K562 (cell line): ENCODE results near the gene OMA1. TPM values are rescaled to one million over a fixed set of nuclear protein-coding genes. Genes with fewer than 3 reads are reported as not detected.

Experiments
- ATAC-seq: fragments of 200-7000 bp; cut with Tn5 transposase; 3 replicates; pipeline ENCODE4 v1.9.1; 2020; ENCODE audit warnings: moderate library complexity
- BruUV-seq: library from RNA; stranded (reverse); fragments of 400-500 nt; replicated peaks from 2 replicates; lab custom pipeline; 2021; lab: Mats Ljungman, UMichigan
- CTCF ChIA-PET: fragments of 300-600 bp; formaldehyde crosslinking; extraction: SDS; loops from one replicate; lab custom pipeline; 2021; ENCODE audit warnings: low intra/inter-chr PET ratio; lab: Yijun Ruan, JAX
- POLR2A ChIA-PET: fragments of 300-600, 350-650 bp; sonication (Branson Sonifier 250); formaldehyde crosslinking; extraction: SDS; loops from one replicate; lab custom pipeline; 2021; ENCODE audit warnings: antibody characterized with exemption, inconsistent platforms; lab: Yijun Ruan, JAX
- DNase-seq, 4 experiments: peaks; one replicate each; pipeline versions ENCODE4 v3.0.0 to v3.0.0-alpha.2; 2011 to 2018; ENCODE audit warnings: low spot score in 3 of 4, mixed read lengths in 3 of 4; ENCODE audit errors: extremely low read depth in 1 of 4
- FAIRE-seq: peaks from 2 replicates; lab custom pipeline; 2011; peaks lifted over from hg19 to GRCh38; lab: Jason Lieb, UNC
- H2AFZ ChIP-seq: 2 replicates; pipeline ENCODE4 v1.6.0; 2011; ENCODE audit warnings: low read depth, low read length, control low read depth, inconsistent platforms
- H3K27ac ChIP-seq: fragments of 200-600 bp; 3 replicates; pipeline ENCODE4 v1.8.0; 2011; ENCODE audit warnings: low read depth, mild to moderate bottlenecking, control low read depth, inconsistent platforms, low read length, moderate library complexity, mixed read lengths; ENCODE audit errors: extremely low read depth
- H3K27me3 ChIP-seq, 2 experiments: fragments of 300-600 bp in 1 of 2; 2 replicates in 1 of 2; 3 replicates in 1 of 2; pipeline versions ENCODE4 v1.6.0 to v1.8.0; 2011; ENCODE audit warnings: inconsistent platforms in 2 of 2, low read length in 2 of 2, mild to moderate bottlenecking in 1 of 2, mixed read lengths in 1 of 2, moderate library complexity in 1 of 2; ENCODE audit not compliant: control insufficient read depth in 2 of 2, insufficient read depth in 2 of 2
- H3K36me3 ChIP-seq: fragments of 300-600 bp; 3 replicates; pipeline ENCODE4 v1.8.0; 2011; ENCODE audit warnings: mild to moderate bottlenecking, low read length, inconsistent platforms; ENCODE audit not compliant: control insufficient read depth, insufficient read depth
- H3K4me1 ChIP-seq, 2 experiments: fragments of 200-600 bp in 1 of 2; replicated peaks in 1 of 2; 2 replicates in 1 of 2; 3 replicates in 1 of 2; pipeline versions ENCODE4 v1.5.1 to v1.8.0; 2011; ENCODE audit warnings: inconsistent platforms in 2 of 2, low read length in 2 of 2, mild to moderate bottlenecking in 1 of 2, mixed read lengths in 1 of 2, moderate library complexity in 1 of 2; ENCODE audit not compliant: control insufficient read depth in 2 of 2, insufficient read depth in 2 of 2
- H3K4me2 ChIP-seq: 2 replicates; pipeline ENCODE4 v1.6.1; 2011; ENCODE audit warnings: low read length, control low read depth, inconsistent platforms, mixed read lengths; ENCODE audit not compliant: insufficient read depth
- H3K4me3 ChIP-seq: fragments of 200-600 bp; sonication (generic), shearing (Covaris generic); 2 replicates; pipeline ENCODE4 v1.5.1; 2016; ENCODE audit warnings: control low read depth, inconsistent platforms
- H3K79me2 ChIP-seq: fragments of 200-600 bp; 3 replicates; pipeline ENCODE4 v1.8.0; 2011; ENCODE audit warnings: low read length, inconsistent platforms; ENCODE audit not compliant: control insufficient read depth, insufficient read depth
- H3K9ac ChIP-seq, 2 experiments: 2 replicates each; pipeline versions ENCODE4 v1.6.0 to v1.6.1; 2011; ENCODE audit warnings: low read depth in 2 of 2, low read length in 2 of 2, control low read depth in 1 of 2, inconsistent platforms in 1 of 2, mild to moderate bottlenecking in 1 of 2, mixed read lengths in 1 of 2; ENCODE audit not compliant: insufficient read depth in 1 of 2
- H3K9me1 ChIP-seq: one replicate; pipeline ENCODE4 v1.6.0; 2011; ENCODE audit warnings: inconsistent platforms, mild to moderate bottlenecking, low read length, moderate library complexity; ENCODE audit not compliant: control insufficient read depth, insufficient read depth
- H3K9me3 ChIP-seq: replicated peaks from 2 replicates; pipeline ENCODE4 v1.5.1; 2011; ENCODE audit warnings: low read depth, low read length, inconsistent platforms; ENCODE audit not compliant: control insufficient read depth, insufficient read depth
- H4K20me1 ChIP-seq: replicated peaks from 2 replicates; pipeline ENCODE4 v1.6.1; 2011; ENCODE audit warnings: low read length, inconsistent platforms, mixed read lengths; ENCODE audit not compliant: control insufficient read depth, insufficient read depth
- BCOR ChIP-seq: fragments of 450-650 bp; IDR thresholded peaks from 2 replicates; pipeline ENCODE4 v1.6.1; 2016
- FOXP4 ChIP-seq: sonication (generic); formaldehyde crosslinking; IDR thresholded peaks from 2 replicates; pipeline ENCODE4 v1.8.0; 2022; ENCODE audit warnings: mild to moderate bottlenecking, missing genetic modification reagents, borderline replicate concordance
- KDM1A ChIP-seq, 2 experiments: fragments of 450-650 bp; IDR thresholded peaks; 2 replicates each; pipeline ENCODE4 v1.6.1; 2016; ENCODE audit warnings: mild to moderate bottlenecking in 2 of 2
- RBM25 ChIP-seq: fragments of 200-400 bp; formaldehyde crosslinking; IDR thresholded peaks from 2 replicates; pipeline ENCODE4 v1.6.1; 2018; ENCODE audit warnings: low read length, low read depth, moderate library complexity; ENCODE audit not compliant: severe bottlenecking
- WGBS: fragments of 100-300 bp; shearing (Covaris generic); methylation state at CpG from one replicate; pipeline ENCODE4 v1.1.6; 2016; ENCODE audit warnings: low coverage, mixed read lengths; ENCODE audit not compliant: insufficient coverage; ENCODE audit errors: missing lambda C conversion rate; 5-methylcytosine and 5-hydroxymethylcytosine counted together
- in situ Hi-C: fragments of 300-500 bp; cut with MboI; formaldehyde crosslinking; loops from 4 replicates; pipeline ENCODE4 v1.15.0; 2018; ENCODE audit warnings: inconsistent platforms, mixed read lengths
- intact Hi-C: fragments of 100-400 bp; cut with micrococcal nuclease; formaldehyde crosslinking; loops from 2 replicates; pipeline ENCODE4 v1.14.2; 2022
- polyA plus RNA-seq, 8 experiments: library from polyadenylated mRNA; depleted of rRNA in 4 of 8; stranded (reverse) in 5 of 8; unstranded in 3 of 8; fragments of >200 nt; fragmentation: Nextera tagmentation in 2 of 8; fragmentation: Illumina TruSeq in 1 of 8; extraction: Ambion mirVana in 2 of 8; extraction: Trizol in 1 of 8; gene quantifications; 2 replicates each; pipeline versions ENCODE4 v1.2.1 to v1.2.3, GENCODE V29; 2011 to 2014; ENCODE audit warnings: inconsistent platforms in 1 of 8, missing spikeins in 1 of 8
- total RNA-seq, 7 experiments: library from RNA; depleted of rRNA in 6 of 7; stranded (reverse); fragments of >200 nt in 6 of 7; fragmentation: Illumina TruSeq in 2 of 7; extraction: Trizol in 2 of 7; gene quantifications; 2 replicates each; pipeline versions ENCODE4 v1.2.1 to v1.2.3, GENCODE V29; 2011 to 2021; ENCODE audit warnings: low replicate concordance in 1 of 7

OMA1 gene
- total and polyA plus RNA-seq, 9 of the 15 experiments (the other 6 are each of a cell fraction or from before 2014, with no cell fraction given), result 16.6 to 51.5 (median 33.5) TPM

GRCh38 chr1:58587667-58588066 is 41.1 kb upstream of the OMA1 start:
- H3K9me1 ChIP-seq, result no peaks in the 10 kb centered on the region
- no peak overlapping the region for H3K4me2 ChIP-seq
- CTCF ChIA-PET, result no interaction called here
- H3K36me3 ChIP-seq, result no peaks in the 10 kb centered on the region
- no peaks in the 10 kb centered on the region; the same call in 1 of the 2 replicates for H4K20me1 ChIP-seq
- peaks cover 0 to 12% of the 10 kb centered on the region in 2 experiments; a peak in 2 of 5 replicates for H3K4me1 ChIP-seq
- intact Hi-C loops (no loop called here), in situ Hi-C loops (no loop called here)
- no peaks in the 10 kb centered on the region for H3K79me2 ChIP-seq
- H3K4me3 ChIP-seq, result no peak overlapping the region
- POLR2A ChIA-PET, result no interaction called here
- no peak overlapping the region for H2AFZ ChIP-seq
- no peak for ATAC-seq
- no peak overlapping the region for H3K9ac ChIP-seq
- no TSS peak for BruUV-seq
- H3K9me3 ChIP-seq, result no peaks in the 10 kb centered on the region
- H3K27ac ChIP-seq, result no peak overlapping the region
- no peak for DNase-seq
- H3K27me3 ChIP-seq, result peaks cover 3 to 4% of the 10 kb centered on the region in 2 experiments; a peak in 1 of 5 replicates
- 37% methylated on average over 2 of the region's 2 CpGs for WGBS
- TF ChIP-seq KDM1A (IDR thresholded peaks at IDR 0.05) (peak in 1 of 2 experiments; percentile 41; a peak in 1 of 4 replicates), BCOR (peak; percentile 60), RBM25 (peak; percentile 54), FOXP4 (CRISPR knock-in tag) (no peak)
- no peak for FAIRE-seq
